ENCODE measurements around the gene CLCA2.

Gene CLCA2, protein sequence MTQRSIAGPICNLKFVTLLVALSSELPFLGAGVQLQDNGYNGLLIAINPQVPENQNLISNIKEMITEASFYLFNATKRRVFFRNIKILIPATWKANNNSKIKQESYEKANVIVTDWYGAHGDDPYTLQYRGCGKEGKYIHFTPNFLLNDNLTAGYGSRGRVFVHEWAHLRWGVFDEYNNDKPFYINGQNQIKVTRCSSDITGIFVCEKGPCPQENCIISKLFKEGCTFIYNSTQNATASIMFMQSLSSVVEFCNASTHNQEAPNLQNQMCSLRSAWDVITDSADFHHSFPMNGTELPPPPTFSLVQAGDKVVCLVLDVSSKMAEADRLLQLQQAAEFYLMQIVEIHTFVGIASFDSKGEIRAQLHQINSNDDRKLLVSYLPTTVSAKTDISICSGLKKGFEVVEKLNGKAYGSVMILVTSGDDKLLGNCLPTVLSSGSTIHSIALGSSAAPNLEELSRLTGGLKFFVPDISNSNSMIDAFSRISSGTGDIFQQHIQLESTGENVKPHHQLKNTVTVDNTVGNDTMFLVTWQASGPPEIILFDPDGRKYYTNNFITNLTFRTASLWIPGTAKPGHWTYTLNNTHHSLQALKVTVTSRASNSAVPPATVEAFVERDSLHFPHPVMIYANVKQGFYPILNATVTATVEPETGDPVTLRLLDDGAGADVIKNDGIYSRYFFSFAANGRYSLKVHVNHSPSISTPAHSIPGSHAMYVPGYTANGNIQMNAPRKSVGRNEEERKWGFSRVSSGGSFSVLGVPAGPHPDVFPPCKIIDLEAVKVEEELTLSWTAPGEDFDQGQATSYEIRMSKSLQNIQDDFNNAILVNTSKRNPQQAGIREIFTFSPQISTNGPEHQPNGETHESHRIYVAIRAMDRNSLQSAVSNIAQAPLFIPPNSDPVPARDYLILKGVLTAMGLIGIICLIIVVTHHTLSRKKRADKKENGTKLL

GRCh38 chr1:86423873-86424272 lies at the start of gene CLCA2:
TSS of gene CLCA2 (plus strand) at chr1:86424171. CDS start at chr1:86424248, 77 bp downstream.
- DNase-seq (ENCODE audit: low spot score), result no peak

DNA sequence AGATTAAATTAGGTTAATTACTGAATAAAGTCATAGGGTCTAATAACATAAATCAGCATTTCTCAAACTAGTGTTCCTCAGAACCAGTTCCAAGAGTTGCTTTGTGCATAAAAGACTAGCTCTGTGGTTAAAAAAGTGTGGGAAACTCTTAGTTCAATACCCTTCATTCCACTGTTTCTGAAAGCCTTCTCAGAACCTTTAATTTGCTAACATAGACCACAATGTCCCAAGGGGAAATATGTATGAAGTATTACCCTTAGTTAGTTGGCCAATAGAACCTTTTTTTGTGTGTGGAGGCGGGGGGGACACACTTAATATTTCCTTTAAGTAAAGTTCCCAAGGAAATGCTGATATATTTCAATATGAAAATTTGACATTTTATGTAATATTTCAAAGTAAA lies 48.3 kb upstream of the CLCA2 start:
- DNase-seq (ENCODE audit: low spot score), result no peak

DNA sequence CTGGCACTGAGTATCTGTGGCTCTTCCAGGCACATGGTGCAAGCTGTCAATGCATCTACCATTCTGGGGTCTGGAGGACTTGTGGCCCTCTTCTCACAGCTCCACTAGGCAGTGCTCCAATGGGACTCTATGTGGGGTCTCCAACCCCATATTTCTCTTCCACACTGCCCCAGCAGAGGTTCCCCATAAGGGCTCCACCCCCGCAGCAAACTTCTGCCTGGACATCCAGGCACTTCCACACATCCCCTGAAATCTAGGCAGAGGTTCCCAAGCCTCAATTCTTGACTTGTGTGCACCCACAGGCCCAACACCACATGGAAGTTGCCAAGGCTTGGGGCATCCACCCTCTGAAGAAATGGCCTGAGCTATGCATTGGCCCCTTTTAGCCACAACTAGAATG lies 46.6 kb upstream of the CLCA2 start:
- no peak for DNase-seq (ENCODE audit: low spot score)

GRCh38 chr1:86378813-86379212 lies 45.2 kb upstream of the CLCA2 start:
- no peak for DNase-seq (ENCODE audit: low spot score)

GRCh38 chr1:86380257-86380861 lies 43.6 kb upstream of the CLCA2 start:
- DNase-seq (ENCODE audit: low spot score), result peak; percentile 67

DNA sequence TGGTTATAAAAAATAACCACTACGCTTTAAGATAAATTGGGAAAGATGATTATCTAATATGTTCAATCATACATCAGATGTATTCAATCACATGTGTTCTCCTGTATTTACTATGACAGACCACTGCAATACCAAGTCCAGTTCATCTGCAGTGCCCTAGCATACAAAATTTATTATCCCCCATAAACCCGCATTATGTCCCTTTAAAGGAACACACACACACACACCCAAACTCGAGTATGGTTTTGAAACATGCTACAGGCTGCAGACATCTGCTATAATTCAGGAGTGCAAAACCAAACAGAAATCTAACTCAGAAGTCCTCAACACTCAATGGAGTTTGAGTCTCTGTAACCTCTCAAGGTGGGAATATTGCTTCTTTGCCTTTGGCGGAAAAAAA lies 42.7 kb upstream of the CLCA2 start:
- no peak for DNase-seq (ENCODE audit: low spot score)

DNA sequence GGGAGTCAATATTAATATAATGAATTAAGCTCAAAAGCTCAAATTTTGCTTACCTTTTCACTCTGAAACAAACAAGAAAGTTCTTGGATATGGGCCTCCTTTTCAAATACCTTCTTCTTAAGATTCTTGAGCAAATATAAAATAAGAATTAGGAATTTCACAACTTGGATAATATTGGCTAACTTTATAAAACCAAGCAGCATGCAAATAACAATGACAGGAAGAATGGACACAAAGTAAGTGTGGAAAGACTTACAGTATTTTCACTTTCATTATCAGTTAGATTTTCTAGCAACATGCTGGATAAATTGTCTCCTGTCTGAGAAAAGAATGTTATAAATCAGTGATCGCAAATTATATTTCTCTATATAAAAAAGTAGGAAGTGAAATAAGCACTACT lies 41.1 kb upstream of the CLCA2 start:
- DNase-seq (ENCODE audit: low spot score), result no peak

- DNase-seq (ENCODE audit: low spot score), result no peak
These were observed 35.9 kb upstream of the CLCA2 start for GRCh38 chr1:86387916-86388627.

DNA sequence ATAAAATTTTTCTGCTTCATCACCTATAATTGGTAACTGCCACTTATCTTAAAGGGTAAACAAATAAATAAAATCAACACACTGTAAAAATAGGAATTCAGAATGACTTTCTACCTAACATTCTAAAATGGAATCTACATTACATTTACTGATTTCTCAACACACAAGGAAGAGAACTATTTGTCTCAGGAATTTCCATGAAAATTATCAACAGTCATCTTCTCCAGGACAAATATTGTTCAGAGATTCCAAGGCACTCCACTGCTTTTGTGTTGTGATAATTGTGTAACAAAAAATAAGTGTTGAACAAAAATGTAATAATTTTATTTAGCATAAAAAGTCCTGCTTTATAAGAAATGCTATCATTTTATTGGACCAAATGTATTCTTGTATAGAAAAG lies 35.2 kb upstream of the CLCA2 start:
- no peak for DNase-seq (ENCODE audit: low spot score)

DNA sequence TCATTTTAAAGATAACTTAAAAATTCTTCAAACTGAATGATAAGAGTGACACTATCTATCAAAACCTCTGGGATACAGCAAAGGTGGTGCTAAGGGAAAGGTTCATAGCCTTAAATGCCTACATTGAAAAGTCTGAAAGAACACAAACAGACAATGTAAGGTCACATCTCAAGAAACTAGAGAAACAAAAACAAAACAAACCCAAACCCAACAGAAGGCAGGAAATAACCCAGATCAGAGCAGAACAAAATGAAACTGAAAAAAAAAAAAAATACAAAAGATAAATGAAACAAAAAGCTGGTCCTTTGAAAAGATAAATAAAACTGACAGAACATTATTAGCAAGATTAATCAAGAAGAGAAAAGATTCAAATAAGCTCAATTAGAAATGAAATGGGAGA lies 34.7 kb upstream of the CLCA2 start:
- no peak for DNase-seq (ENCODE audit: low spot score)

GRCh38 chr1:86394416-86394815 lies 29.6 kb upstream of the CLCA2 start:
- no peak for DNase-seq (ENCODE audit: low spot score)

GRCh38 chr1:86395751-86396497 lies 28.0 kb upstream of the CLCA2 start, which contains the start of gene ODF2L:
TSS of gene ODF2L (minus strand) at chr1:86396323. CDS start at chr1:86387027, 9,296 bp downstream.
- DNase-seq (ENCODE audit: low spot score), result peak; percentile 84

DNA sequence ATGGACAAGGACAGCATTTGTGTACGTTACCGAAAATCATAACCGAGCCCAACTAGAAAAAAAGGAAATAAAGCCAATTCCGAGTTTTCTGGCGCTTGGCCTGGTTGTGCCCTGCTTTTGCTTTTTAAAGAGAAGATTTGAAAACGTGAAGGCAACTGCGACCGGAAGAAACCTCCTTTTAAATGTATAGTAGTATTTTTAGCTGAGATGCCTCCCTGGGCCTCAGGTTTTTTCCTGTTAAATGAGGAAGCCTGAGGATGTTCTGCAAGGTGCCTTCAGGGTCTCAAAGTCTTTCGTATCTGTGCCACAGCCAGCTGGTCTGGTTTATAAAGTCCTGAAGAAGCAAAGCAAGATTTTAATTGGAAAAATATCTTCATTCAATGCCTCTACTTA lies 27.5 kb upstream of the CLCA2 start:
- no peak for DNase-seq (ENCODE audit: low spot score)

- no peak for DNase-seq (ENCODE audit: low spot score)
These were observed 14.5 kb upstream of the CLCA2 start for GRCh38 chr1:86409416-86410021.

DNA sequence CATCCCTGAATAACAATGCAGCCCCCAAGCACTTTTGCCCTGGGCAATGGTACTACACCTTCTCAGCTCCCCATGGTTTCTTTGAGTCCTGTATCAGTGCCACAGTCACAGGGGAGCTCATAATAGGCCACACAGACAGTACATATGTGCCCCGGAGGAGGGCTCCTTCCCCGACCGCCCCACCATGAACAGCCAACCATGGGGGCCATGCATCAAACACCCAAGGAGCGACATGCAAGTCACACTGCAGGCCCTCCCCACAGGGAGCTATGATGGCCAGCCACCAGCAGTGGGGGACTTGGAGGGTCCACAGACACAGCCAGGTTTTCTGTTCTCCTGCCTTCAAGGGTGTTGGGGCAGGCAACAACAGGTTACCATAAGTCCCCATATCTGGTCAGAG lies 13.1 kb upstream of the CLCA2 start:
- DNase-seq (ENCODE audit: low spot score), result no peak

DNA sequence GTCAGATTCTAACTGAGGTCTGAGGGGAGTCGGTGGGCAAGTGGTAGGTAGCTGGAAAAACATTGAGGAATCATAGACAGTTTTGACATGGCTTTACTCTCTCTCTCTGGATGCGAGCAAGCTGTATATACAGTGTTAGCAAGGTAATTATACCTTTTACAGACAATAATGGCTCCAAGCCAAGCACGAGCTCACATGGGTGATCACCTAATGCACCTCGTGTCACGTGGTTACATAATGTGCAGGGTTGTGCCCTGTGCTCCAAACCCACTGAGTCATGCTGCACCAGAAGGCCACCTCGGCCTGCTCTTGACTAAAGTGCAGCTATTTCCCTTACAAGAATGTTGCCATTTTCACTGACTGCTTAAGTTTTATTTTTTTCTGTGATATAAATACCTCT lies 7.6 kb upstream of the CLCA2 start:
- no peak for DNase-seq (ENCODE audit: low spot score)

DNA sequence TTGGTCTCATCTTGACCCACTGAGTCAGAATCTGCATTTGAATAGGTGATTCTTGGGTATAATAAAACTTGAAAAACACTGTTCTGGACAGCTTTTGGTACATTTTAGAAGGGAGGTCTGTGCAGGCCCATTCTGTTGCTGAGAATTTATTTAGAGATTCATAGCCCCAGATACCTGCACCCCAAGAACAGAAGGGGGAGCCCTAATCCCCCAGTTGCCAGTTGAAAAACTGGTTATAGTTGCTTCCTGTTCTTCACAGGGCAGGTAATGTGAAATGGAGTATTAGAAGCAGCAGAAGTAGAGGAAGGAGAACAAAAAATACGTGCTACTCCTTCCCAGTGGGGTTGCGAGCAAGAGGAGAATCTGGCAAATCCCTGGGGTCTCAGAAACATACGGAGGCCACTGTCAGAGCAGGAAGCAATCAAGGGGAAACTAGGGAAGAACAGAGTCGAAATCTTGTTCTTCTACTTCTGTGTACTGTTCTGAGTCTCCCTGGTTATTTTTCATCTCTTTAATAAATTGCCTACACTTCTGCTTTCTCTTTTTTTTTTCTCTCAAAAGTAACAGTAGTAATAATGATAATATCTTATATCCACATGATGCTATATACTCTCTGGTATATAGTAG lies 4.6 kb upstream of the CLCA2 start:
- DNase-seq (ENCODE audit: low spot score), result peak; percentile 37

DNA sequence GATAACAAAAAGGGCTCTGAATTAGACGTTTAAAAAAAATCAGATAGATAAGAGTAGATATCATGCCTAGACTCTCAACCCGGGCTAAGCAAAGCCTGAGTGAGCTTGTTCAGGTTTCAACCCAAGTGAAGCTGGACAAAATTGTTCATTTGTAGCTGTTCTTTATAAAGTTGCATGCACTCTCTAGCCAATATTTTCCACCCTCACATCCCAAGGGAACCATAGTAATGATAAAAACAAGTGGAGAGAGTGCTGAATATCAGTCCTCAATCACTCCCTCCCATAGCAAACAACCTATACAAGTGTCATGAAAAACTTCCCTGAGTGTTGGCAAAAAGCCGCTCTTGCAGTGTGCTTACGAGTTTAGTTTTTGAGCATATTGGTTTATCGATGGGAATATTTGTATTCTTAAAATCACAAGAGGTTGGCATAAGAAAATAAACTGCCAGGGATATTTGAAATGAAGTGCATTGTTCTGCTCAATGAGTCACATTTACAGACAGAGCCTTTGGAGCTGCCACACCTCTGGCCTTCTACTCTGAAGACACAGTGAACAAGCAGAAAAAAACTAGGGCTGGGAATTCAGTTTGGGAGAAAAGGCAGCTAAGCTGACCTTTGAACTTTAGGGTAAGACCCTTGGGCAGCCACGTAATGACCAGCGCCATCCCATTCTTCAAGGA lies 2.2 kb upstream of the CLCA2 start:
- no peak for DNase-seq (ENCODE audit: low spot score)

DNA sequence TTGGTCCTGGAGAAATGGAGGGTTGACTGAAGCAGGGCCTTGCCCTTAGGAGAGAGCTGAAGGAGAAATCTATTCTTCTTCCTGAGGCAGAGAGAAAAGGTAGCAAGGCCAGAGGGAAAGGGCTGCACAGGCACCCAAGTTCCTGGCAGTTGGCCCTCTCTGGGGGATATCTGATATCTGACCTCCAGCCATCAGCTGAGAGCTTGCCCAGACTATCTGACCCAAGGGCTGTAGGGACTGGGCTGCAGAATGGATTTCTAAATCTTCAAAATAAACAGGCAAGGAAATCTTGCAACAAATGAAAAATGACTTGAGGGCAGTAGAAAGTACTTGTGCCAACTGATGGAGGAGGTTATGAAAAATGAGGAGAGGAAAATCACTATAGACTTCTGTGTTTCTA lies 498 bp upstream of the CLCA2 start:
- DNase-seq (ENCODE audit: low spot score), result no peak
